Ishikawa (cell line): ENCODE data around the gene GALNTL6.

Experiments used
- CEBPB ChIP-seq: IDR thresholded peaks from 2 replicates; pipeline ENCODE4 v1.6.1; 2012
- CREB1 ChIP-seq: IDR thresholded peaks from 2 replicates; pipeline ENCODE4 v1.6.1; 2012; ENCODE audit warnings: low read depth
- EP300 ChIP-seq: IDR thresholded peaks from 2 replicates; pipeline ENCODE4 v1.6.1; 2012; ENCODE audit warnings: borderline replicate concordance
- REST ChIP-seq: IDR thresholded peaks from 2 replicates; pipeline ENCODE4 v1.6.1; 2012; ENCODE audit warnings: low read depth, mild to moderate bottlenecking
- USF1 ChIP-seq: IDR thresholded peaks from 2 replicates; pipeline ENCODE4 v1.6.1; 2012
- TF ChIP-seq, protein P1 (sequence below): IDR thresholded peaks from 2 replicates; pipeline ENCODE4 v1.6.1; 2012

GRCh38 chr4:172155838-172156345, 342.7 kb downstream of the GALNTL6 start:
- TF ChIP-seq REST, result no peak
- TF ChIP-seq CEBPB, result no peak
- TF ChIP-seq, protein P1, sequence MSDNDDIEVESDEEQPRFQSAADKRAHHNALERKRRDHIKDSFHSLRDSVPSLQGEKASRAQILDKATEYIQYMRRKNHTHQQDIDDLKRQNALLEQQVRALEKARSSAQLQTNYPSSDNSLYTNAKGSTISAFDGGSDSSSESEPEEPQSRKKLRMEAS, result no peak
- TF ChIP-seq CREB1, result no peak
- no peak for TF ChIP-seq USF1
- no peak for TF ChIP-seq EP300
